H9 (cell line): ENCODE results near the gene HS6ST3. TPM values are rescaled to one million over a fixed set of nuclear protein-coding genes. Genes with fewer than 3 reads are reported as not detected.

Experiments
- DNase-seq: peaks from one replicate; pipeline ENCODE4 v3.0.0-alpha.2; 2017
- H2AFZ ChIP-seq: one replicate; pipeline ENCODE4 v1.6.1; 2013; ENCODE audit warnings: mild to moderate bottlenecking, low read length, control low read depth, moderate library complexity
- H2AK5ac ChIP-seq: 2 replicates; pipeline ENCODE4 v1.6.1; 2013; ENCODE audit warnings: low read length, control low read depth, mixed read lengths; ENCODE audit not compliant: insufficient read length
- H2BK120ac ChIP-seq: one replicate; pipeline ENCODE4 v1.6.1; 2013; ENCODE audit warnings: low read depth, mild to moderate bottlenecking, low read length, control low read depth, inconsistent platforms; ENCODE audit not compliant: poor library complexity, severe bottlenecking
- H2BK12ac ChIP-seq: 2 replicates; pipeline ENCODE4 v1.6.1; 2013; ENCODE audit warnings: low read length, control low read depth, mixed read lengths, low read depth; ENCODE audit not compliant: insufficient read length
- H2BK15ac ChIP-seq: 2 replicates; pipeline ENCODE4 v1.6.1; 2013; ENCODE audit warnings: low read depth, low read length, control low read depth
- H2BK20ac ChIP-seq: one replicate; pipeline ENCODE4 v1.6.1; 2013; ENCODE audit warnings: low read depth, mild to moderate bottlenecking, low read length, control low read depth, inconsistent platforms; ENCODE audit not compliant: poor library complexity, severe bottlenecking
- H2BK5ac ChIP-seq: 2 replicates; pipeline ENCODE4 v1.6.1; 2013; ENCODE audit warnings: low read length, control low read depth, mixed read lengths; ENCODE audit not compliant: insufficient read length
- H3K14ac ChIP-seq: 2 replicates; pipeline ENCODE4 v1.6.1; 2013; ENCODE audit warnings: low read length, control low read depth; ENCODE audit not compliant: insufficient read depth
- H3K18ac ChIP-seq: 2 replicates; pipeline ENCODE4 v1.6.1; 2013; ENCODE audit warnings: low read depth, mild to moderate bottlenecking, mixed read lengths, low read length, control low read depth; ENCODE audit not compliant: insufficient read length
- H3K23ac ChIP-seq: 2 replicates; pipeline ENCODE4 v1.6.1; 2013; ENCODE audit warnings: low read length, control low read depth, mixed read lengths, low read depth; ENCODE audit not compliant: insufficient read length
- H3K23me2 ChIP-seq: 2 replicates; pipeline ENCODE4 v1.6.1; 2013; ENCODE audit warnings: low read depth, mild to moderate bottlenecking, mixed read lengths, low read length, control low read depth; ENCODE audit not compliant: insufficient read length, poor library complexity, severe bottlenecking
- H3K27ac ChIP-seq: 2 replicates; pipeline ENCODE4 v1.5.1; 2013; ENCODE audit warnings: low read length, control low read depth, mixed read lengths, low read depth; ENCODE audit not compliant: insufficient read length
- H3K27me3 ChIP-seq: 2 replicates; pipeline ENCODE4 v1.6.1; 2013; ENCODE audit warnings: low read length, control low read depth, inconsistent platforms; ENCODE audit not compliant: insufficient read depth
- H3K4ac ChIP-seq: 2 replicates; pipeline ENCODE4 v1.6.1; 2013; ENCODE audit warnings: low read depth, mild to moderate bottlenecking, control low read depth, inconsistent platforms, low read length, moderate library complexity
- H3K4me1 ChIP-seq: 2 replicates; pipeline ENCODE4 v1.6.1; 2013; ENCODE audit warnings: low read length, control low read depth, inconsistent platforms; ENCODE audit not compliant: insufficient read depth
- H3K4me2 ChIP-seq: 2 replicates; pipeline ENCODE4 v1.6.1; 2013; ENCODE audit warnings: low read length, control low read depth, mixed read lengths; ENCODE audit not compliant: insufficient read length, insufficient read depth
- H3K56ac ChIP-seq: 2 replicates; pipeline ENCODE4 v1.6.1; 2013; ENCODE audit warnings: low read depth, mild to moderate bottlenecking, mixed read lengths, low read length, control low read depth; ENCODE audit not compliant: insufficient read length
- H3K79me1 ChIP-seq: 2 replicates; pipeline ENCODE4 v1.6.1; 2013; ENCODE audit warnings: low read depth, mild to moderate bottlenecking, moderate library complexity, low read length, control low read depth, inconsistent platforms; ENCODE audit not compliant: insufficient read depth, poor library complexity, severe bottlenecking
- H3K79me2 ChIP-seq: 2 replicates; pipeline ENCODE4 v1.6.1; 2013; ENCODE audit warnings: low read length, control low read depth, inconsistent platforms; ENCODE audit not compliant: insufficient read depth
- H3K9ac ChIP-seq: 2 replicates; pipeline ENCODE4 v1.6.1; 2013; ENCODE audit warnings: low read length, control low read depth, mixed read lengths; ENCODE audit not compliant: insufficient read length; ENCODE audit errors: extremely low read depth
- H3K9me3 ChIP-seq: one replicate; pipeline ENCODE4 v1.6.1; 2013; ENCODE audit warnings: low read depth, low read length, inconsistent platforms; ENCODE audit not compliant: control insufficient read depth
- H3T11ph ChIP-seq: one replicate; pipeline ENCODE4 v1.6.1; 2013; ENCODE audit warnings: mild to moderate bottlenecking, low read length, control low read depth, inconsistent platforms
- H4K20me1 ChIP-seq: one replicate; pipeline ENCODE4 v1.6.1; 2013; ENCODE audit not compliant: control insufficient read depth, insufficient read length, insufficient read depth
- H4K5ac ChIP-seq: 2 replicates; pipeline ENCODE4 v1.6.1; 2013; ENCODE audit warnings: low read depth, mild to moderate bottlenecking, mixed read lengths, low read length, control low read depth; ENCODE audit not compliant: insufficient read length
- H4K8ac ChIP-seq: replicated peaks from 2 replicates; pipeline ENCODE4 v1.6.1; 2013; ENCODE audit warnings: low read length, control low read depth, mixed read lengths, low read depth; ENCODE audit not compliant: insufficient read length
- H4K91ac ChIP-seq: 2 replicates; pipeline ENCODE4 v1.6.1; 2013; ENCODE audit warnings: low read depth, mild to moderate bottlenecking, moderate library complexity, mixed read lengths, low read length, control low read depth; ENCODE audit not compliant: insufficient read length
- H3K27ac Mint-ChIP-seq, 3 experiments: 2 replicates in 2 of 3; 3 replicates in 1 of 3; pipeline ENCODE4 v1.8.0; 2020 to 2021; ENCODE audit warnings: mixed read lengths in 3 of 3, mild to moderate bottlenecking in 1 of 3, moderate library complexity in 1 of 3
- H3K27me3 Mint-ChIP-seq: 2 replicates; pipeline ENCODE4 v1.8.0; 2021; ENCODE audit warnings: low read depth, mild to moderate bottlenecking, moderate library complexity, mixed read lengths
- H3K36me3 Mint-ChIP-seq, 3 experiments: 2 replicates in 2 of 3; 3 replicates in 1 of 3; pipeline ENCODE4 v1.8.0; 2020 to 2021; ENCODE audit warnings: low read depth in 3 of 3, mixed read lengths in 3 of 3; ENCODE audit not compliant: insufficient read depth in 1 of 3
- H3K4me1 Mint-ChIP-seq, 2 experiments: 2 replicates each; pipeline ENCODE4 v1.8.0; 2020; ENCODE audit warnings: mixed read lengths in 2 of 2
- H3K4me3 Mint-ChIP-seq, 2 experiments: 2 replicates in 1 of 2; 3 replicates in 1 of 2; pipeline ENCODE4 v1.8.0; 2020 to 2021; ENCODE audit warnings: mild to moderate bottlenecking in 2 of 2, mixed read lengths in 2 of 2, moderate library complexity in 1 of 2
- H3K9me3 Mint-ChIP-seq, 2 experiments: 2 replicates in 1 of 2; 3 replicates in 1 of 2; pipeline ENCODE4 v1.8.0; 2020; ENCODE audit warnings: mild to moderate bottlenecking in 2 of 2, mixed read lengths in 2 of 2, moderate library complexity in 1 of 2
- CTCF ChIP-seq: fragments of 200-600 bp; sonication (generic); conservative IDR thresholded peaks from 3 replicates; pipeline ENCODE4 v1.8.0; 2021; ENCODE audit warnings: antibody characterized with exemption, mild to moderate bottlenecking
- WGBS: extraction: QIAGEN DNeasy Blood & Tissue Kit; methylation state at CpG from one replicate; pipeline ENCODE4 v1.1.7; 2013; ENCODE audit warnings: missing lambda C conversion rate, low lambda C conversion rate, mixed read lengths; ENCODE audit not compliant: insufficient read length; ENCODE audit errors: extremely low coverage; 5-methylcytosine and 5-hydroxymethylcytosine counted together
- total RNA-seq: library from RNA; stranded (reverse); gene quantifications from 2 replicates; pipeline ENCODE4 v1.2.1, GENCODE V29; 2021

HS6ST3 gene
- total RNA-seq, 1 experiment from 2014 or later, result 0.44 TPM

GRCh38 chr13:96751089-96751488, 661.2 kb downstream of the HS6ST3 start:
- no peak overlapping the region for H2AK5ac ChIP-seq
- H3K9ac ChIP-seq, result no peak overlapping the region

More at GRCh38 chr13:96751089-96751488, 661.2 kb downstream of the HS6ST3 start:
- Histone ChIP-seq H3K23ac (no peak overlapping the region), H2BK5ac (no peak overlapping the region), H2BK120ac (no peak overlapping the region), H3K23me2 (no peaks in the 10 kb centered on the region), H2BK12ac (no peak overlapping the region), H3K56ac (no peak overlapping the region), H3T11ph (no peak overlapping the region), H3K4ac (no peak overlapping the region), H4K91ac (no peak overlapping the region), H3K79me1 (no peaks in the 10 kb centered on the region), H3K27me3 (no peaks in the 10 kb centered on the region), H2BK20ac (no peak overlapping the region), H4K20me1 (no peaks in the 10 kb centered on the region), H3K9me3 (no peaks in the 10 kb centered on the region), H4K5ac (no peak overlapping the region), H2AFZ (no peak overlapping the region), H3K14ac (no peak overlapping the region), H3K79me2 (no peaks in the 10 kb centered on the region), H3K18ac (no peak overlapping the region), H3K4me1 (no peaks in the 10 kb centered on the region), H4K8ac (no peak overlapping the region), H3K4me2 (no peak overlapping the region), H3K27ac (no peak overlapping the region), H2BK15ac (no peak overlapping the region)
- Mint-ChIP-seq H3K27ac (no peak overlapping the region), H3K27me3 (no peaks in the 10 kb centered on the region), H3K4me3 (no peak overlapping the region), H3K4me1 (no peaks in the 10 kb centered on the region), H3K36me3 (no peaks in the 10 kb centered on the region), H3K9me3 (peaks cover 0 to 3% of the 10 kb centered on the region in 2 experiments; a peak in 1 of 5 replicates)
- WGBS, result no CpG with 5 or more reads among the region's 1 CpG
- no peak for TF ChIP-seq CTCF
- DNase-seq, result no peak
